Kidney glomerular epithelial cell (primary cell): ENCODE data around the gene PPP1R36.
"Not testable (repeated sequence)": the region's sequence is repeated elsewhere in the genome, so short reads cannot be mapped to it uniquely, and the experiment has no call there.

Source experiments
- DNase-seq: peaks from one replicate; lab custom pipeline; 2025; lab: John Stamatoyannopoulos, UW

The PPP1R36 gene

DNA sequence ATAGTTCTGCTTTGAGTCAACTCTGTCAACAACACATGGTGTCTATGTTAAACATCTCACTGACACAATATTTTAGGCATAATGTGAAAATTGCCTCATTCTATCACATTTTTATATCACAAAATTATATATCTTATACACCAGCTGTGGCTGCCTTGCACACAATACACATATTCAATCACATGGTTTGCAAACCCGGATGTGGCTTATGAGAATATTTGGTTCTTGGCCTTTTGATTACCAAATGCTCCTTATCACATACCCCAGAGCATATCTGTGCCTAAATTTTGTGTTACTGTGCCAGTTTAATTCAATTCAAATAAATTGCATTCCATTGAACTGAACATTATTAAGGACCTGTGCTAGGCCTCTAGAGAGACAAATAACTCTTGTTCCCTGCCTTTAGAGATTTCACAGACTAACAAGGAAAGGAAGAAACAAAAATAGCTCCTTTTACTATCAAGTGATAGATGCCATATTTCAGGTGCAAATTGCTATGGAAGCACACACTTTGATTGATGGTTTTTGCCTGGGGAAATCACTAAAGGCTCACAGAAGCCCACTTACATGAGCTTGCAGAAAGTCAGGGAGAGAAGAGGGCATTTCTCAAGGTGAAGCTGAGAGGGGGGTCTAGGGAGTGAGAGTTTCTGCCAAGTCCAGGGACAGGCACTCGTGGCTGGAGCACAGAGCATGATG is 63.4 kb downstream of the PPP1R36 start:
- DNase-seq, result no peak

DNA sequence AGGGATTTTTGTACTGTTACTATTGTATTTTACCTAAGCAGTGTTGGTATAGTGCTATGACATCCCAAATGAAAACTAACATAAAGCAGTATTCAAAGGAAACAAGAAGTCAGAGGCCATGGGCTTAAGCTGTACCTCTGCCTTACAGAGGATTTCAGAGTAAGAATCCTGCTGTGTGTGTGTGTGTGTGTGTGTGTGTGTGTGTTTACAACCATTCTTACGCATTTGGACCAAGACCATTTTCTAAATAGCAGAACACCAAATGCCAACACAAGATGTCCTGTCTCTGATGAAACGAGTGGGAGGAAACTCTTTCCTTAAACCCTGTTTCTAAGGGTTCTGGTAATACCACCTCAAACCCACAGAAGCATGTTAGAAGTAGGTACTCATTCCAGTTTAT is 64.4 kb downstream of the PPP1R36 start:
- no peak for DNase-seq

DNA sequence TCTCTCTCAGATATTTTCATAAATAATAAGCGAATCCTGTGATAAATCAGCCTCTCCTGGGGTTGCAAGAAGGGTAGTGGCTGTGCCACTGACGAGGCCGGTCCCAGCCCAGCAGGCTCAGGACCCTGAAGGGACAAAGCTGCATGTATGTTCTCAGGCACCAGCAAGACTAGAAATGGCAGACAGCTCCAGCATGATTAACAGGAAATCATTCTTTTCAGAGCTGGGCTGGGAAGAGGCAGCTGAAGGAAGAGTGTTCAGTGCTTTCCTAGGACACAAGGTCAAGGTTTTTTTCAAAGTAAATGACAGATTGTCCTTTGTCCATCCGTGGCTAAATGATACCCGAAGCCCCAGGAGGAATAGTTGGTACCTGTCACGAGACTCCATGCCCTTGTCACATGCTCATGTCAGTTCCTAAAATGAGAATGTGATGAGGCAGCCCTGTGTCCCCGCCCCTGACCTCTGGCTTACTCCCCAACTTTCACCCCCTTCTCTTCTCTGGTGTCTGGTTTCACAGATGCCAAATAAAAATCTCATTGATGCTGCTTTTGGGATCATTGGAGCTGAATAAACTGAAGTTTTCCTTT is 65.1 kb downstream of the PPP1R36 start:
- no peak for DNase-seq

DNA sequence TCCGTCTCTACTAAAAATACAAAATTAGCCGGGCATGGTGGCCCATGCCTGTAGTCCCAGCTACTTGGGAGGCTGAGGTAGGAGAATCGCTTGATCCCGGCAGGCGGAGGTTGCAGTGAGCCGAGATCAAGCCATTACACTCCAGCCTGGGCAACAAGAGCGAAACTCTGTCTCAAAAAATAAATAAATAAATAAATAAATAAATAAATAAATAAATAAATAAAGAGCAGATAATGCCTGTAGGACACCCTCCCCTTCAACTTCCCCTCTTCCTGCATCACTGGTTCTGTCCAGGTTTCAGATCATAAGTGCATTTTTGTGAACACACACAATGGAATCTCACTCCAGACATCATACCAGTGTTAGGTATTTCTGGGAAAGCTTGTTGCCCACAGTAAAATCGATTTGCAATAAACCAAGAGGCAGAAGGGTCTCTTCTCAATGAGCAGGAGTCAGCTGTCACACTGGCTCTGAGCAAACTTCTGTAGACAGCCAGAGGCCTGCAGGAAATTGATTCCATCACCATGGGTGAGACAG is 68.2 kb downstream of the PPP1R36 start:
- DNase-seq, result peak; percentile 42

DNA sequence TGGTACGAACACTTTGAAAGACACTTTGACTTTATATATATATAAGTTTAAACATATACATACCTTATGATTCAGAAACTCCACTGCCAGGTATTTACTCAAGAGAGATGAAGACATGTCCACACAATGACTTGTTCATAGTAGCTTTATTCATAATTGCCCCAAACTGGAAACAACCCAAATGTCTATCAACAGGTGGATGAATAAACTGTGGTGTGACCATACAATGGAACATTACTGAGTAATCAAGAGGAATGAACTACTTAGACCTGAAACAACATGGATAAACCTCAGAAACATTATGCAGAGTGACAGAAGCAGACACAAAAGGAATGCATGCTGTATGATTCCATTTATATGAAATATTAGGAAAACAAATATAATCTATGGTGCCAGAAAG is 71.1 kb downstream of the PPP1R36 start:
- DNase-seq, result no peak

DNA sequence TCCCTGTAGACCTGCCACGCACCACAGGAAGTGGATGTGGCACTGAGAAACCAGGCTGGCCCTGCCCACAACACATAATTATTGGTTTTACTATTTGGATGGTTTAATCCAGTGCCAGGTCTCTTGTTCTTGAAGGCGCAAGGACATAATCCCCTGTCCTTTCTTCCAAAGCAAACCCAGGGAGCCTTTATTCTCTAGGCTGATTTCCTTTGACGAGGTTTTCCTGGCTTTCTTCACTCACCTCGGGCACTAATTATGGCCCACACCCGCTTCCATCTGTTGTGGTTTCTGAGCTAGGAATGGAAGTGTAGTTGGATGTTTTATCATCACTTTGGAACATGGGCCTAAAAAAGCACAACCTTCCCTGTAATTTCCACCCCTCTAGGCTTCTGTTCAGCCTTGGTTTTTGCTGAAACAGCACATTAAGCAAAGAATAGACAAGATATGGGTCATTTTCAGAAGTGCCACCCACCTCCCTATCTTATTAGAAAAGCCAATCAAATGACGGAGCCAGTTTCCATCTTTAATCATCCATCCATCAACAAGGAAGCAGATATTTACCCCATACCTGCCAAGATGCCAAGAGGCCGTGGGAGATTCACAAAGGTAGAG is 73.9 kb downstream of the PPP1R36 start:
- DNase-seq, result no peak

DNA sequence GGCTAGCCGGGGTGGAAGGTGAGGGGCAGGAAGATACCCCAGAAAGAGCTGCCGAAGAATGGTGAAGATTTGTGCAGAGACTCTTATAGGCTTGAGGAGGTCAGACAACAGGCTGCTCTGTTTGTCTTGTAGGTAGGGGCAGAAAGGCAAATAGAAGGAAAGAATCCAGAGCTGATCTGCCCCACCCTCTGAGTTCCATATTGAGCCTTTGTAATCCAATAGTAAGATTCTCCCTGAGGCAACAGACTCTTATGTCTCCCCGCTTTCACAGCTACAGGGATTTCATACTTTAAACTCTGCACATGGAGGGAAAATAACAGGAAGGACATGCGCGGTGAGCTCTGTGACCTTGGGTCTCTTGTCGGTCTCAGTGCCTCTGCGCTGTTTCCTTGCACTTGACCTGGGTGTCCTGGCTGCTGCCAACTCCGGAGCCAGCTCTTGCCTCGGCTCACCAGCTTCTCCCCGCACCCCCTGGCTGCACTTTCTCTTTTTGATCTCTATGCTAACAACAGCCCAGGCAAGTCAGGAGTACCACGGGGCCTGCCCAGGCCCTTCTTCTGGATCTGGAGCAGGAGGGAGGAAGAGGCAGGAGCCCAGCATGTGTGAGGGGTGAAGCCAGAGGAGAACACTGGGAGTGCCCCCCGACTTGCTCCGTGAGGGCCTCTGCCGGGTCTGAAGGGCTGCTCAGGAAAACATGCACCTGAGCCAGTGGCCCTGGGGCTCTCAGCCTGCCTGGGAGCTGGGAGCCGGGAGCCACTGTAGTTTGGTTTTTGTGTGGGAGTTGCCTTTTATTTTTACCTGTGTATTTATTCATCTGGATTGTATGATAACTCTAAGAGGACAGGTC is 75.8 kb downstream of the PPP1R36 start:
- no peak for DNase-seq

DNA sequence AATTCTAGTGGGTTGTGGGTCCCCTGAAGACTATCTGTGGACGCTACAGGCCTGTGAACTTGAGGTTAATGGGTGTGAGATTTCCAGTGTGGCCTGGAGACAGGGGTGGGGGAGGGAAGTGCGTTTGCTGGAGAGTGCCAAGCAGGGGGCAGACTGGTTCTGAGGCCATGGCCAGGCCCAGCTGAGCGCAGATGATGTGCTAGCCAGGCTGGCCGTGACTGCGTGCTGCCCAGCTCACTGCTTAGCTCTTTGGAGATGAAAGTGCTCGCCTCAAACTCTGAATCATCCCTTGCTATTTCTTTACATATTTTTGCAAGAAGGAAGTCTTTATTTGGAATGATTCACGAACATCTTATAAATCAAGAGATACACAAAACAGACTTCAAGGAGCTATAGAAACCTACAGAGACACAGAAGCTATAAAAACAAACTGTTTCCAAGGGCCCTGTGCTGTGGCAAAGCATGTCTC is 79.2 kb downstream of the PPP1R36 start:
- DNase-seq, result peak; percentile 39

DNA sequence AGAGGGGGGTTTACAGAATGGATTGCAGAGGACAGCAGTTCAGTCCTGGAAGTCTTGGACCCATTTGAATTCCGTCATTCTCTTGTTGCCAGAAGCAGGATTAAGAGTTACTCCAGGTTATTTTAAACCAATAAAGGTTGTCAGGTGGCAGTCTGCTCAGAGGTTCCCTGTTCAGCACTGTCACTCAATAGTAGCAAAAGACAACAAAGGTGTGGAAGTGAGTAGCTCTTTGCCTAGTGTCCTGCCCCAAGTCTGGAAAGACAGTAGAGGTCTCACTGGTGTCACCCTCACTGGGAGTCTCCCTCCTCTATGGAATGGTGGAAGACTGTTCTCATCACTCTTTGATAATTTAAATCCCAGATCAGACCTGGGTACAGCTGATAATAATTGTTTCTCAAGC is 81.0 kb downstream of the PPP1R36 start:
- no peak for DNase-seq

DNA sequence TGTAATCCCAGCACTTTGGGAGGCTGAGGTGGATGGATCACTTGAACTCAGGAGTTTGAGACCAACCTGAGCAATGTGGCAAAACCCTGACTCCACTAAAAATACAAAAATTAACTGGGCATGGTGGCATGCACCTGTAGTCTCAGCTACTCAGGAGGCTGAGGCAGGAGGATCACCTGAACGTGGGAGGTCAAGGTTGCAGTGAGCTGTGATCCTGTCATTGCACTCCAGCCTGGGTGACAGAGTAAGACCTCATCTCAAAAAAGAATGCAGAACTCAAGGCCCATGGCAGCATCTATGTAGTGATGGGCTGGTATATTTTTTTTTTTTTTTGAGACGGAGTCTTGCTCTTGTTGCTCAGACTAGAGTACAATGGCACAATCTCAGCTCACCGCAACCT is 81.5 kb downstream of the PPP1R36 start:
- DNase-seq, result not testable (repeated sequence)

DNA sequence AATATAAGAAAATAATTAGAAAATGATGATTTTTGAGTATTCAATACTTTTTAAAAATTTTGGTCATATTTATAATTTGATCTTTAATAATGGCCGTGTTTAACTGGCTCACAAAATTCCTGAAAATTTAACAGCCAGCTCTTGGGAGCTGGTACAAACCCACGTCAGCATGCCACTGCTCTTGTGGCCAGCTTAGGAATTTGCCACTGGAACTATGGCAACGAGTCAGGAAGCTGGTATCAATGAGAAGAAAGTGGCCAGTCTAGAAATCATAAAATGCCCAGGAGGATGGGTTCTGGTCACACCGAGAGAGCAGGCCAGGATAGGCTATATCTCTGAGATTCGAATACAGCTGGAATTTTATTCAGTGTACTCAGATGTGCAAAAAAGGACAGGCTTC is 82.3 kb downstream of the PPP1R36 start:
- no peak for DNase-seq

DNA sequence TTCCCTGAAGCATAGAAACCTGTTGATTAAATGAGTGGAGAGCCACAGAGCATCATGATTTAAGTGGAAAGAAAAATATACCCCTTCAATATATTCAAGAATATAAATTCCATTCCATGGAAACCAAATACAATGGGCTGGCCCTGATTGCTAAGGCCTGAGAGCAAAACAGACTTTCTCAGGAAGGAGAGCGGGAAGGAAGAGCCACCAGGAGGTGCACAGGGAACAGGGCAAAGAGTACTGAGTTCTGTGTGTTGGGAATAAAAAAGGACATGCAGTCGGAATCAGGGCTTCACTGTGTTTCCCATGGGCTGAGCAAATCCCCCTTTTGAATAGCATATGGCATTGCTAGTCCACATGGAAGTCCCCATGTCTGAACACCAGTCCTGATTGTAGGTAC is 84.8 kb downstream of the PPP1R36 start:
- no peak for DNase-seq

DNA sequence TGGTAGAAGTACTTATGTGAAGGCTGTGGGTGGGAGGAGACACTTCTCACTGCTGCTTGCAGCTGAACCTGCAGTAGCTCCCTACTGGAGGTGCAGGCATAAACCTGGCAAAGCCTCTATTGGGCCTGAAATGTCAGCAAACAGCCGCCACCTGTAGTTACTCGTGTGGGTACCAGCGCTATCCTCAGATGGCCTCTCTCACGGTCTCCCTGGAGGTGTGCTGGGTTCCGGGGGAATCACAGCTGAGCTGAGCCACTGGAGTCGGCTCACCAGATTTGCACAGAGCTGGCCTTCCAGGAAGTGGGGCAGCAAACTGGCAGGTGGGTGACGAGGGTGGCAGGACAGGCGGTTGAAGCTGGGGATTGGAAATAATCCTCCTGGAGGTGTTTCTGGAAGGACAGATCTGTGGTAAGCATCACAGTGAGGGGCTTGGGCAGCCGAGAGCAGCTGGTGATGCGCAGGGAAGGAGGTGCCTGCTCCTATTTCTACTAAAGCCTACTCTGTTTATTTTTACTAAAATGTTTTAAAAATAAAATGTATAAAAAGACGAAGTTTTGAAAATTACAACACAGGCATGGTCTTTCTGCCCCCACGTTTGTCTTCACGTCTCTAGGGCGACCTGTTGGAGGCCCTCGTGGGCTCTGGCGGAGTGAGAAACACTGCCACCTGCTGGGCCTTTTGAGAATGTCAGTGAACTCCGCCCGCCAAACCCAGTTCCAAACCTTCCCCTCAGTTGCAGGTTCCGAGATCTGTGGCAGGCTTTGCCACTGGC is 86.6 kb downstream of the PPP1R36 start:
- DNase-seq, result peak; percentile 56

DNA sequence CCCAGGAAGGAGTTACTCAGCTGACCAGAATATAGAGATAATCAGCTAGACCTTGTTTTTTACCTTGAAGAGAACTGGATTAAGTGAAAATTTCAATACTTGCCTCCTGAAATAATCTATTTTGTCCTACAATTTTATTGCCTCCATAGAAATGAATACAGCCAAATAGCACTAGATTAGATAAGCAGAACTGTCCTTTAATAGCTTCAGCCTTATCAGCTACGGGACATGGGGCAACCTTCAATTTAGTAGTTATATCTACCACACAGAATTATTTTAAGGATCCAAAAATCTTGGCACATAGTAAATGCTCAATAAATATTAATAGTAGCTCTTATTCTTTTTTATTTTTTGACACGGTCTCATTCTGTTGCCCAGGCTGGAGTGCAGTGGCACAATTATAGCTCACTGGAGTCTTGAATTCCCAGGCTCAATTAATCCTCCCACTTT is 87.2 kb downstream of the PPP1R36 start:
- no peak for DNase-seq

DNA sequence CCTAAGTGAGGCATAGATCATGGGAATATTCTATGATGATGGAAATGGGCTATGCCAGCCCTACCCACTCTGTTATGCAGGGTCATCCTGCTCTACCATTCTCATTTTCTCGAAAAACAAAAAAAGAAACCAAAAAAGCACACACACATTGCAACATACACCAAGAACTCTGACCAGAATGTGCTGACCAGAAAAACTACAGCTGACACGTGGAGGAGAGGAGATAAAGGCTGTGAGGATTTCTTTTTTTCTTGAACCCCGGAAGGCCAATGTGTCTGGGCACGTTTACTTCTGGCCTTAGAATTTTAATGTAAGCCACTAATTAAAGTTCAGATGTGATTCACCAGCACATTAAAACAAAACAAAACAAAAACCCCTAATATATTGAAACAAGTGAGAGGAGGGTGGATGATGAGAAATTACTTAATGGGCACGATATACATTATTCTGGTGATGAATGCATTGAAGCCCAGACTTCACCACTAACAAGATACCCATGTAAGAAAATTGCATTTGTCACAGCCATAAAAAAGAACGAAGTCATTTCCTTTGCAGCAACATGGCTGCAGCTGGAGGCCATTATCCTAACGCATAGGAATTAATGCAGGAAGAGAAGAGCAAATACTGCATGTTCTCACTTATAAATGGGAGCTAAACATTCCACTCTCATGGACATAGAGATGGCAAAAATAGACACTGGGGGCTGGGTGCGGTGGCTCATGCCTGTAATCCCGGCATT is 88.1 kb downstream of the PPP1R36 start:
- no peak for DNase-seq

DNA sequence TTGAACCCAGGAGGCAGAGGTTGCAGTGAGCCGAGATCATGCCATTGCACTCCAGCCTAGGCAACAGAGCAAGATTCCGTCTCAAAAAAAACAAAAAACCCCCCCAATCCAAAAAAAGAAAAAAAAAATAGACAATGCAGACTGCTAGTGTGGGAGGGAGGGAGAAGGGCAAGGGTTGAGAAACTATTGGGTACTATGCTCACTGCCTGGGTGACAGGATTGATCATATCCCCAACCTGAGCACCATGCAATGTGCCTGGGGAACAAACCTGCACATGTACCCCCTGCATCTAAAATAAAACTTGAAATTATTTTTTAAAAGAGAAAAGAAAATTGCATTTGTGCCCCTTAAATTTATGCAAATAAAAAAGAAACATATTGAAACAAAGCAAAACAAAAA is 88.9 kb downstream of the PPP1R36 start:
- no peak for DNase-seq
